A673 (cell line): ENCODE results near the gene CNIH2.

Source experiments
- CTCF ChIP-seq: fragments of 300-800, 200-600 bp; sonication (generic); conservative IDR thresholded peaks from 2 replicates; pipeline ENCODE4 v1.5.1; 2017; ENCODE audit warnings: low read depth, mild to moderate bottlenecking, antibody characterized with exemption, low read length, moderate library complexity, mixed read lengths
- EZH2 ChIP-seq: fragments of 200-600 bp; sonication (generic); IDR thresholded peaks from 2 replicates; pipeline ENCODE4 v1.6.1; 2017; ENCODE audit warnings: borderline replicate concordance, low read depth, mild to moderate bottlenecking, mixed read lengths, antibody characterized with exemption, low read length; ENCODE audit not compliant: poor library complexity, severe bottlenecking

DNA sequence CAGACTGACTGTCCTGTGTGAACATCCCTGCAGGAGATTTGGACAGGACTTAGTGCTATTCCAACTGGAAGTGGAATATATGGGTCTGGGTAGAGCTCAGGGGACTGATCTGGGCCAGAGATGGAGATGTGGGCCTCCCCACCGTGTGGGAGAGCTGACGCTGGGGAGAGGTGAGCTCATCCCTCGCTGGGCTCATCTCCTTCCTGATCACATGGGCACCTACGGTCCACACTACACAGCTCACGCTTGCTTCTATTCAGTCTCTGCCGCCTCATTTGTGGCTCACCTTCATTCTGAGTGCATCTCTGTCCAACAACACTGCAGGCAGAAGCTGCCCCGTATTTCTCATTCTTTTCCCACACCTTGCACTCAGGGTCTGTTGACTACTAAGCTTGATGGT lies 26.2 kb upstream of the CNIH2 start:
- TF ChIP-seq CTCF (no peak), EZH2 (no peak)
